NCI-H460 (cell line): Measurements from ENCODE around the gene CFDP1. TPM values are rescaled to one million over a fixed set of nuclear protein-coding genes. Genes with fewer than 3 reads are reported as not detected.

Source experiments
- small RNA-seq, 2 experiments: library from RNA; depleted of rRNA; stranded (forward); fragments of <200 nt; gene quantifications; one replicate each; pipeline ENCODE3, GENCODE V24; 2014
- total RNA-seq: library from RNA; depleted of rRNA; stranded (reverse); fragments of >200 nt; shearing (Covaris generic); gene quantifications from 2 replicates; pipeline ENCODE4 v1.2.3, GENCODE V29; 2014; rRNA removed

Gene CFDP1
- total RNA-seq, 1 experiment from 2014 or later: 23.7 TPM

Small RNA genes lying within 50 kb of the gene (small RNA-seq; reads per million reads assigned to genes)
- 0 reads per million in 2 experiments for gene RF00598
- gene RNU6-758P: 0 reads per million in 2 experiments

Other genes with a start within 250 kb of the CFDP1 start
- gene CTRB2, start 226.3 kb downstream of the CFDP1 start, total RNA-seq: not detected in 2 replicates
- gene CTRB1, start 214.5 kb downstream of the CFDP1 start, total RNA-seq: not detected in 2 replicates
- gene BCAR1, start 181.9 kb downstream of the CFDP1 start, total RNA-seq: 9.9 and 10.3 TPM in 2 replicates
- gene TMEM170A, start 31.2 kb upstream of the CFDP1 start, total RNA-seq: 27.5 and 29.4 TPM in 2 replicates
- 0.81 and 0.89 TPM in 2 replicates for gene CHST6, start 61.9 kb upstream of the CFDP1 start, total RNA-seq
- 0.64 and 0.87 TPM in 2 replicates for gene CHST5, start 102.6 kb upstream of the CFDP1 start, total RNA-seq
- gene TMEM231, start 122.7 kb upstream of the CFDP1 start, total RNA-seq: 13.0 and 14.7 TPM in 2 replicates
- 31.3 and 34.8 TPM in 2 replicates for gene GABARAPL2, start 132.9 kb upstream of the CFDP1 start, total RNA-seq
- 28.9 and 39.0 TPM in 2 replicates for gene ADAT1, start 189.8 kb upstream of the CFDP1 start, total RNA-seq
- gene KARS1, start 214.2 kb upstream of the CFDP1 start, total RNA-seq: 169 and 172 TPM in 2 replicates
- gene TERF2IP, start 214.3 kb upstream of the CFDP1 start, total RNA-seq: 24.6 and 27.9 TPM in 2 replicates
- gene CPHXL2, start 243.5 kb upstream of the CFDP1 start, total RNA-seq: not detected in 2 replicates